Upper lobe of left lung (tissue), 6 donors: ENCODE results near the gene STIMATE. TPM values are rescaled to one million over a fixed set of nuclear protein-coding genes. Genes with fewer than 3 reads are reported as not detected.

Experiments
- ATAC-seq, 2 donors: fragments of 200-7000 bp; cut with Tn5 transposase; one replicate each; pipeline ENCODE4 v1.9.1; 2022; ENCODE audit warnings: mild to moderate bottlenecking in 2 of 2, moderate library complexity in 2 of 2; ENCODE audit not compliant: low FRiP score in 2 of 2
- DNase-seq, 2 donors: peaks; one replicate each; pipeline ENCODE4 v3.0.0-alpha.2; 2019 to 2020
- H3K27ac ChIP-seq, 4 donors: fragments of 200-600 bp; sonication (generic); one replicate each; pipeline ENCODE4 v1.5.1; 2016 to 2019
- H3K27me3 ChIP-seq, 4 donors: fragments of 200-600 bp; sonication (generic); one replicate each; pipeline ENCODE4 v1.5.1; 2017 to 2019
- H3K36me3 ChIP-seq, 4 donors: fragments of 200-600 bp; sonication (generic); one replicate each; pipeline ENCODE4 v1.5.1; 2016 to 2019
- H3K4me1 ChIP-seq, 4 donors: fragments of 200-600 bp; sonication (generic); one replicate each; pipeline ENCODE4 v1.5.1; 2018 to 2019
- H3K4me3 ChIP-seq, 4 donors: fragments of 200-600 bp; sonication (generic); one replicate each; pipeline ENCODE4 v1.5.1; 2017 to 2019; ENCODE audit warnings: mild to moderate bottlenecking in 2 of 4, moderate library complexity in 1 of 4
- H3K9me3 ChIP-seq, 4 donors: fragments of 200-600 bp; sonication (generic); one replicate each; pipeline ENCODE4 v1.5.1; 2018 to 2019
- EP300 ChIP-seq, 4 donors: sonication (generic); formaldehyde crosslinking; IDR thresholded peaks; one replicate each; pipeline ENCODE4 v1.5.1; 2017; ENCODE audit warnings: antibody characterized with exemption in 4 of 4, control low read depth in 2 of 4
- POLR2A ChIP-seq, 4 donors: fragments of 450-650 bp; IDR thresholded peaks; one replicate each; pipeline ENCODE4 v1.5.1; 2016 to 2017; ENCODE audit warnings: antibody characterized with exemption in 4 of 4, mild to moderate bottlenecking in 2 of 4
- POLR2AphosphoS5 ChIP-seq, 2 donors: sonication (generic); formaldehyde crosslinking; IDR thresholded peaks; one replicate each; pipeline ENCODE4 v1.5.1; 2017; ENCODE audit warnings: antibody characterized with exemption in 2 of 2
- WGBS, 2 donors: methylation state at CpG; one replicate each; pipeline ENCODE4 v1.1.5; 2017 to 2018; 5-methylcytosine and 5-hydroxymethylcytosine counted together
- total RNA-seq, 6 donors: library from RNA; depleted of rRNA in 4 of 6; stranded (reverse); fragments of >200 nt in 4 of 6; gene quantifications; one replicate each; pipeline versions ENCODE4 v1.1.0 to v1.2.1, GENCODE V29; 2016 to 2021
- TF ChIP-seq, protein P1 (sequence below), 6 experiments: fragments of 450-650 bp in 4 of 6; fragments of 200-600 bp in 2 of 6; sonication (generic) in 2 of 6; IDR thresholded peaks; one replicate each; pipeline ENCODE4 v1.5.1; 2016 to 2019; ENCODE audit warnings: antibody characterized with exemption in 6 of 6
- donor health status: DM: no; HTN: no; CAD: no; lungs with moderate emphysema.
- donor health status: DM: no; HTN: yes; CAD: no; lungs with severe emphysema.

STIMATE gene
- total RNA-seq, 6 donors from 2014 or later: 39.7 to 87.0 (median 44.9) TPM

GRCh38 chr3:52923963-52924362, 26.6 kb upstream of the STIMATE start:
- peaks cover 0 to 26% (median 7%) of the 10 kb centered on the region in 4 donors for H3K36me3 ChIP-seq
- peak in 1 of 2 donors; percentile 41 for ATAC-seq
- H3K4me1 ChIP-seq: peaks cover 0 to 8% (median 0%) of the 10 kb centered on the region in 4 donors
- H3K27ac ChIP-seq: peak overlapping the region in 3 of 4 donors; percentile 17 to 33 (median 31)
- no peak overlapping the region for H3K4me3 ChIP-seq
- no peak for DNase-seq
- no peaks in the 10 kb centered on the region for H3K27me3 ChIP-seq
- 83 to 91% methylated on average over 2 of the region's 2 CpGs for WGBS, 2 donors
- no peaks in the 10 kb centered on the region for H3K9me3 ChIP-seq
- TF ChIP-seq, protein P1, sequence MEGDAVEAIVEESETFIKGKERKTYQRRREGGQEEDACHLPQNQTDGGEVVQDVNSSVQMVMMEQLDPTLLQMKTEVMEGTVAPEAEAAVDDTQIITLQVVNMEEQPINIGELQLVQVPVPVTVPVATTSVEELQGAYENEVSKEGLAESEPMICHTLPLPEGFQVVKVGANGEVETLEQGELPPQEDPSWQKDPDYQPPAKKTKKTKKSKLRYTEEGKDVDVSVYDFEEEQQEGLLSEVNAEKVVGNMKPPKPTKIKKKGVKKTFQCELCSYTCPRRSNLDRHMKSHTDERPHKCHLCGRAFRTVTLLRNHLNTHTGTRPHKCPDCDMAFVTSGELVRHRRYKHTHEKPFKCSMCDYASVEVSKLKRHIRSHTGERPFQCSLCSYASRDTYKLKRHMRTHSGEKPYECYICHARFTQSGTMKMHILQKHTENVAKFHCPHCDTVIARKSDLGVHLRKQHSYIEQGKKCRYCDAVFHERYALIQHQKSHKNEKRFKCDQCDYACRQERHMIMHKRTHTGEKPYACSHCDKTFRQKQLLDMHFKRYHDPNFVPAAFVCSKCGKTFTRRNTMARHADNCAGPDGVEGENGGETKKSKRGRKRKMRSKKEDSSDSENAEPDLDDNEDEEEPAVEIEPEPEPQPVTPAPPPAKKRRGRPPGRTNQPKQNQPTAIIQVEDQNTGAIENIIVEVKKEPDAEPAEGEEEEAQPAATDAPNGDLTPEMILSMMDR (IDR thresholded peaks at IDR 0.05): no peak
- TF ChIP-seq POLR2AphosphoS5 (IDR thresholded peaks at IDR 0.05): no peak
- no peak for TF ChIP-seq EP300 (IDR thresholded peaks at IDR 0.05)
- TF ChIP-seq POLR2A (IDR thresholded peaks at IDR 0.05): no peak

DNA sequence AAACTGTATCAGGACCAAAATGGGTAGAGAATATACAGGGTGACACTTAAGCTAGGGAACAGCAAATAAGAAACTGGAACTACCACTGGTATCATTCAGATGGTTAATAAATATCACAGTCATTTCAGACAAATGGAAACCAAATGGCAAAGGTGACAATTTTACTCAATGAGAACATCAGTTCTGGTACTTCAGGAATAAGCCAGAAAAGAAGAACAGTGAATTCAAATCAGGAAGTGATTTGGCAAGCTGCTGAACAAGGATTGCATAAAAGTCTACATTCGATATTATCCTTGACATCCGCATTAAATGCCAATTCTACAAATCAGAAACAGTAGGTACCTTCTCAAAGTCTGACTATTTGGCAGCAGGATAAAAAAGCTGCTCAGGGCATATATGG, 23.5 kb upstream of the STIMATE start:
- H3K36me3 ChIP-seq: peaks cover 0 to 26% (median 10%) of the 10 kb centered on the region in 4 donors
- H3K27me3 ChIP-seq: no peaks in the 10 kb centered on the region
- H3K4me3 ChIP-seq: no peak overlapping the region
- ATAC-seq (no peak), DNase-seq (no peak)
- peaks cover 0 to 8% (median 0%) of the 10 kb centered on the region in 4 donors for H3K4me1 ChIP-seq
- no peak overlapping the region for H3K27ac ChIP-seq
- TF ChIP-seq POLR2A (IDR thresholded peaks at IDR 0.05): no peak
- TF ChIP-seq, protein P1 (IDR thresholded peaks at IDR 0.05): no peak
- TF ChIP-seq EP300 (IDR thresholded peaks at IDR 0.05): no peak
- no peak for TF ChIP-seq POLR2AphosphoS5 (IDR thresholded peaks at IDR 0.05)
- H3K9me3 ChIP-seq: no peaks in the 10 kb centered on the region
- WGBS, 2 donors: 67 to 83% methylated on average over 2 of the region's 2 CpGs

DNA sequence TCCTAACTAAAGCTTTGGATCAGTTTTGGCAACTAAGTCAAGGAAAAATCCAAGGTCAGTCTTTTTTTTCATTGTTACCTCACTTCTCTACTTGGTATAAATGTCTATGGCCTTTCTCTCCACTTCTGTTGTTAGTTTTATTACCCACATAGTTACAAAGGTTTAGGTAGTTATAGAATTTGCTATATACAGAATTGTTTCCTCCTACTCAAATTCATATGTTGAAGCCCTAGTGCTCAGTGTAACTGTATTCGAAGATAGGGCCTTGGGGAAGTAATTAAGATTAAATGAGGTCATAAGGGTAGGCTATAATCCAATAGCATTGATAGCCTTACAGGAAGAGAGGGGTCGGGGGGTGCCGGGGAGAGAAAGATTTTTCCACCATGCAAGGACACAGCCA, 19.7 kb upstream of the STIMATE start:
- ATAC-seq (no peak), DNase-seq (no peak)
- H3K36me3 ChIP-seq: peaks cover 0 to 50% (median 23%) of the 10 kb centered on the region in 4 donors
- TF ChIP-seq, protein P1 (IDR thresholded peaks at IDR 0.05): no peak
- TF ChIP-seq POLR2A (IDR thresholded peaks at IDR 0.05) (no peak), EP300 (IDR thresholded peaks at IDR 0.05) (no peak), POLR2AphosphoS5 (IDR thresholded peaks at IDR 0.05) (no peak)
- H3K4me1 ChIP-seq: peaks cover 0 to 8% (median 0%) of the 10 kb centered on the region in 4 donors
- H3K9me3 ChIP-seq: no peaks in the 10 kb centered on the region
- H3K27me3 ChIP-seq: no peaks in the 10 kb centered on the region
- no peak overlapping the region for H3K27ac ChIP-seq
- WGBS, 2 donors: 89 to 95% methylated on average over 3 of the region's 3 CpGs
- no peak overlapping the region for H3K4me3 ChIP-seq

GRCh38 chr3:52915294-52915693, 17.9 kb upstream of the STIMATE start:
- H3K9me3 ChIP-seq: no peaks in the 10 kb centered on the region
- no peak overlapping the region for H3K27ac ChIP-seq
- peak in 1 of 2 donors; percentile 60 for ATAC-seq
- no peaks in the 10 kb centered on the region for H3K27me3 ChIP-seq
- H3K4me3 ChIP-seq: no peak overlapping the region
- DNase-seq: no peak
- 69 to 83% methylated on average over 6 of the region's 6 CpGs for WGBS, 2 donors
- TF ChIP-seq EP300 (IDR thresholded peaks at IDR 0.05) (no peak), POLR2A (IDR thresholded peaks at IDR 0.05) (no peak), POLR2AphosphoS5 (IDR thresholded peaks at IDR 0.05) (no peak)
- TF ChIP-seq, protein P1 (IDR thresholded peaks at IDR 0.05): no peak
- H3K36me3 ChIP-seq: peaks cover 0 to 53% (median 23%) of the 10 kb centered on the region in 4 donors
- H3K4me1 ChIP-seq: no peaks in the 10 kb centered on the region
